ENCODE results near the gene AP1B1.

DNA sequence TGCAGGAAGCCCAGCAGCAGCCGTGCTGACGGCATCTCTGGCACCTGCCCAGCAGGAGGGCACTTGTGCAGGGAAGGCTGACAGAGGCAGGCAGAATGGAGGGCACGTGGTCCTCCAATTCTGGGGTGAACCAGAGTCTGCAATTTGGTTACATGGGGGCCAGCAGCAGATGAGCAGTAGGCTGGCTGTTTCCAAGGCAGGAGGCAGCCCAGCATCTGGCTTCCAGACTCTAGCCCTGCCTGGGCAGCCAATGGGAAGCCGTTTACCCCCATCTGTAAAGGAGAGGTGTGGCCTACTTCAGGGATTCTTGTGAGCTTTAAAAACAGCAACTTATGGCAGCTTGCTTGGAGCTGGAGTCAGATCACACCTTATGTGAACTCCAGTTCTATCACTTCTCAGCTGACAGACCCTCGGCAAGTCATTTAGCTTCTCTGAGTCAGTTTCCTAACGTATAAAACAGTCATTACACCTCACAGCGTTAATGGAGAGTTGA is 45.0 kb downstream of the AP1B1 start:
- TF ChIP-seq EP300 (IDR thresholded peaks at IDR 0.05) (no peak), CTCF (IDR thresholded peaks at IDR 0.05) (no peak)
